ENCODE results near the gene EPN1. TPM values are rescaled to one million over a fixed set of nuclear protein-coding genes. Genes with fewer than 3 reads are reported as not detected.
"Not testable (repeated sequence)": the region's sequence is repeated elsewhere in the genome, so short reads cannot be mapped to it uniquely, and the experiment has no call there.

The EPN1 gene
- polyA plus RNA-seq, 1 donor (not counting 4 experiments of a cell fraction or from before 2014, with no cell fraction given) = 23.3 TPM

GRCh38 chr19:55723491-55723890, 48.5 kb downstream of the EPN1 start:
- H3K4me2 ChIP-seq (ENCODE audit: control insufficient read depth, extremely low read depth, insufficient read depth, low read depth, low read length) = no peak overlapping the region
- DNase-seq (ENCODE audit: low read depth, low spot score) = no peak
- no peaks in the 10 kb centered on the region for H3K27me3 ChIP-seq (ENCODE audit: control insufficient read depth, extremely low read depth, insufficient read depth, low read length)
- no peak overlapping the region for H2AFZ ChIP-seq (ENCODE audit: control insufficient read depth, low read length)
- no peak overlapping the region for H3K4me3 ChIP-seq (ENCODE audit: control insufficient read depth in 2 of 3, extremely low read depth in 1 of 3, insufficient read depth in 2 of 3, low read depth in 1 of 3, low read length in 3 of 3)
- TF ChIP-seq CTCF (optimal IDR thresholded peaks at IDR 0.05 in 1 of 3, IDR thresholded peaks at IDR 0.05 in 1 of 3, conservative IDR thresholded peaks at IDR 0.05 in 1 of 3; ENCODE audit: extremely low read depth in 1 of 3, insufficient read depth in 2 of 3, low read length in 3 of 3) = no peak
- no peak for TF ChIP-seq EZH2 (IDR thresholded peaks at IDR 0.05; ENCODE audit: low read length)
- dilution Hi-C loops (cut with MboI; ENCODE audit: extremely low pct_ligation_motif_present, low sequenced_read_pairs) = no loop called here
- H4K20me1 ChIP-seq (ENCODE audit: control insufficient read depth, extremely low read depth, insufficient read depth, low read length) = no peaks in the 10 kb centered on the region
- no peaks in the 10 kb centered on the region for H3K36me3 ChIP-seq (ENCODE audit: control insufficient read depth in 2 of 2, extremely low read depth in 1 of 2, insufficient read depth in 2 of 2, low read length in 2 of 2)
- H3K9ac ChIP-seq (ENCODE audit: control insufficient read depth, extremely low read depth, insufficient read depth, low read length) = no peak overlapping the region
- H3K9me1 ChIP-seq (ENCODE audit: control insufficient read depth, extremely low read depth, insufficient read depth, low read length) = no peaks in the 10 kb centered on the region
- no peaks in the 10 kb centered on the region for H3K79me2 ChIP-seq (ENCODE audit: control insufficient read depth, insufficient read depth, low read length)
- no peaks in the 10 kb centered on the region for H3K9me3 ChIP-seq (ENCODE audit: control insufficient read depth, low read depth, low read length)
- no peak overlapping the region for H3K27ac ChIP-seq (ENCODE audit: control insufficient read depth, insufficient read depth, low read length)
- FAIRE-seq = no peak
- H3K4me1 ChIP-seq (ENCODE audit: control insufficient read depth, extremely low read depth, insufficient read depth, low read length) = no peaks in the 10 kb centered on the region

- H2AFZ ChIP-seq (ENCODE audit: control insufficient read depth, low read length); H3K27ac ChIP-seq (ENCODE audit: control insufficient read depth, insufficient read depth, low read length); FAIRE-seq; H3K9me1 ChIP-seq (ENCODE audit: control insufficient read depth, extremely low read depth, insufficient read depth, low read length); H3K9me3 ChIP-seq (ENCODE audit: control insufficient read depth, low read depth, low read length); H3K36me3 ChIP-seq (ENCODE audit: control insufficient read depth in 2 of 2, extremely low read depth in 1 of 2, insufficient read depth in 2 of 2, low read length in 2 of 2); H3K4me1 ChIP-seq (ENCODE audit: control insufficient read depth, extremely low read depth, insufficient read depth, low read length); dilution Hi-C loops (cut with MboI; ENCODE audit: extremely low pct_ligation_motif_present, low sequenced_read_pairs); H4K20me1 ChIP-seq (ENCODE audit: control insufficient read depth, extremely low read depth, insufficient read depth, low read length); H3K4me3 ChIP-seq (ENCODE audit: control insufficient read depth in 2 of 3, extremely low read depth in 1 of 3, insufficient read depth in 2 of 3, low read depth in 1 of 3, low read length in 3 of 3); H3K9ac ChIP-seq (ENCODE audit: control insufficient read depth, extremely low read depth, insufficient read depth, low read length); H3K4me2 ChIP-seq (ENCODE audit: control insufficient read depth, extremely low read depth, insufficient read depth, low read depth, low read length); H3K27me3 ChIP-seq (ENCODE audit: control insufficient read depth, extremely low read depth, insufficient read depth, low read length); DNase-seq (ENCODE audit: low read depth, low spot score); H3K79me2 ChIP-seq (ENCODE audit: control insufficient read depth, insufficient read depth, low read length): not testable (repeated sequence)
Measured at GRCh38 chr19:55730378-55730777, 55.4 kb downstream of the EPN1 start.

- DNase-seq (ENCODE audit: low read depth, low spot score) (no peak), FAIRE-seq (no peak)
- no peaks in the 10 kb centered on the region for H3K9me1 ChIP-seq (ENCODE audit: control insufficient read depth, extremely low read depth, insufficient read depth, low read length)
- no peaks in the 10 kb centered on the region for H3K79me2 ChIP-seq (ENCODE audit: control insufficient read depth, insufficient read depth, low read length)
- H3K27me3 ChIP-seq (ENCODE audit: control insufficient read depth, extremely low read depth, insufficient read depth, low read length) = no peaks in the 10 kb centered on the region
- no peak within 1 kb of the TSS for H3K4me3 ChIP-seq (ENCODE audit: control insufficient read depth in 2 of 3, extremely low read depth in 1 of 3, insufficient read depth in 2 of 3, low read depth in 1 of 3, low read length in 3 of 3)
- H3K9ac ChIP-seq (ENCODE audit: control insufficient read depth, extremely low read depth, insufficient read depth, low read length) = no peak within 1 kb of the TSS
- H3K36me3 ChIP-seq (ENCODE audit: control insufficient read depth in 2 of 2, extremely low read depth in 1 of 2, insufficient read depth in 2 of 2, low read length in 2 of 2) = no peaks in the 10 kb centered on the region
- no peaks in the 10 kb centered on the region for H3K4me1 ChIP-seq (ENCODE audit: control insufficient read depth, extremely low read depth, insufficient read depth, low read length)
- no peaks in the 10 kb centered on the region for H4K20me1 ChIP-seq (ENCODE audit: control insufficient read depth, extremely low read depth, insufficient read depth, low read length)
- TF ChIP-seq EZH2 (IDR thresholded peaks at IDR 0.05; ENCODE audit: low read length) = no peak
- no peak for TF ChIP-seq CTCF (optimal IDR thresholded peaks at IDR 0.05 in 1 of 3, IDR thresholded peaks at IDR 0.05 in 1 of 3, conservative IDR thresholded peaks at IDR 0.05 in 1 of 3; ENCODE audit: extremely low read depth in 1 of 3, insufficient read depth in 2 of 3, low read length in 3 of 3)
- H2AFZ ChIP-seq (ENCODE audit: control insufficient read depth, low read length) = no peak within 1 kb of the TSS
- H3K27ac ChIP-seq (ENCODE audit: control insufficient read depth, insufficient read depth, low read length) = no peak within 1 kb of the TSS
- no peak within 1 kb of the TSS for H3K4me2 ChIP-seq (ENCODE audit: control insufficient read depth, extremely low read depth, insufficient read depth, low read depth, low read length)
- dilution Hi-C loops (cut with MboI; ENCODE audit: extremely low pct_ligation_motif_present, low sequenced_read_pairs) = no loop called here
- no peaks in the 10 kb centered on the region for H3K9me3 ChIP-seq (ENCODE audit: control insufficient read depth, low read depth, low read length)
Measured at GRCh38 chr19:55738302-55738701, 63.3 kb downstream of the EPN1 start, which contains the start of gene NLRP9. NLRP9 (minus strand) TSS chr19:55738402; CDS start chr19:55738374, 28 bp downstream.
